HFFc6 (cell line): ENCODE measurements around the gene TMEM178A. TPM values are rescaled to one million over a fixed set of nuclear protein-coding genes. Genes with fewer than 3 reads are reported as not detected.

Source experiments
- DNase-seq: peaks from one replicate; pipeline ENCODE4 v3.0.0-alpha.2; 2018
- H3K27ac Mint-ChIP-seq: 2 replicates; pipeline ENCODE4 v1.8.0; 2020; ENCODE audit warnings: mild to moderate bottlenecking, mixed read lengths
- H3K27me3 Mint-ChIP-seq: 2 replicates; pipeline ENCODE4 v1.8.0; 2021; ENCODE audit warnings: mild to moderate bottlenecking, moderate library complexity, mixed read lengths; ENCODE audit not compliant: insufficient read depth
- H3K36me3 Mint-ChIP-seq: 2 replicates; pipeline ENCODE4 v1.8.0; 2021; ENCODE audit warnings: low read depth, mixed read lengths
- H3K4me1 Mint-ChIP-seq: 2 replicates; pipeline ENCODE4 v1.8.0; 2020; ENCODE audit warnings: low read depth, mixed read lengths
- H3K4me3 Mint-ChIP-seq: 2 replicates; pipeline ENCODE4 v1.8.0; 2020; ENCODE audit warnings: mild to moderate bottlenecking, moderate library complexity, mixed read lengths
- H3K9me3 Mint-ChIP-seq: 2 replicates; pipeline ENCODE4 v1.8.0; 2020; ENCODE audit warnings: mild to moderate bottlenecking, mixed read lengths
- CTCF ChIP-seq: fragments of 200-600 bp; sonication (generic); IDR thresholded peaks from 2 replicates; pipeline ENCODE4 v1.5.0; 2021; ENCODE audit warnings: antibody characterized with exemption, mild to moderate bottlenecking
- total RNA-seq, 6 experiments: library from RNA; stranded (reverse); fragmentation: NEBNext Ultra II Directional; extraction: Animal tissue kit (Norgen Biotek cat#: 25700); gene quantifications; 2 replicates in 1 of 6; 3 replicates in 5 of 6; pipeline ENCODE4 v1.2.3, GENCODE V29; 2021

Gene TMEM178A
- total RNA-seq, 6 experiments from 2014 or later = 0.18 to 0.99 (median 0.44) TPM

- H3K27ac Mint-ChIP-seq = peak overlapping the region; percentile 2; the same call in 1 of the 2 replicates
- no peaks in the 10 kb centered on the region; the same call in 1 of the 2 replicates for H3K27me3 Mint-ChIP-seq
- no peak overlapping the region for H3K4me3 Mint-ChIP-seq
- peaks cover 38% of the 10 kb centered on the region for H3K4me1 Mint-ChIP-seq
- no peak for DNase-seq
- no peaks in the 10 kb centered on the region for H3K9me3 Mint-ChIP-seq
- peaks cover 60% of the 10 kb centered on the region for H3K36me3 Mint-ChIP-seq
- no peak for TF ChIP-seq CTCF
Observed at GRCh38 chr2:39757156-39757555, 91.4 kb downstream of the TMEM178A start.

- H3K36me3 Mint-ChIP-seq = peaks cover 51% of the 10 kb centered on the region
- peaks cover 9% of the 10 kb centered on the region for H3K4me1 Mint-ChIP-seq
- no peak overlapping the region for H3K4me3 Mint-ChIP-seq
- DNase-seq = no peak
- H3K27ac Mint-ChIP-seq = no peak overlapping the region
- no peaks in the 10 kb centered on the region; the same call in 1 of the 2 replicates for H3K27me3 Mint-ChIP-seq
- no peak for TF ChIP-seq CTCF
- H3K9me3 Mint-ChIP-seq = no peaks in the 10 kb centered on the region
Observed at GRCh38 chr2:39762448-39762847, 96.7 kb downstream of the TMEM178A start.

Other genes starting within 250 kb of the TMEM178A start
- gene MAP4K3, start 228.6 kb upstream of the TMEM178A start, total RNA-seq = 10 to 100 TPM; 28.7 to 34.4 (median 30.7) TPM
- 1 to 10 TPM; 5.2 to 7.1 (median 6.1) TPM for gene THUMPD2, start 113.3 kb downstream of the TMEM178A start, total RNA-seq